Measurements from ENCODE around the gene FRMPD4. TPM values are rescaled to one million over a fixed set of nuclear protein-coding genes. Genes with fewer than 3 reads are reported as not detected.

FRMPD4 gene
- polyA plus RNA-seq, 1 donor, result 1.0 TPM

- no peak for DNase-seq
These were observed 233.8 kb downstream of the FRMPD4 start for GRCh38 chrX:12372111-12372510.

DNA sequence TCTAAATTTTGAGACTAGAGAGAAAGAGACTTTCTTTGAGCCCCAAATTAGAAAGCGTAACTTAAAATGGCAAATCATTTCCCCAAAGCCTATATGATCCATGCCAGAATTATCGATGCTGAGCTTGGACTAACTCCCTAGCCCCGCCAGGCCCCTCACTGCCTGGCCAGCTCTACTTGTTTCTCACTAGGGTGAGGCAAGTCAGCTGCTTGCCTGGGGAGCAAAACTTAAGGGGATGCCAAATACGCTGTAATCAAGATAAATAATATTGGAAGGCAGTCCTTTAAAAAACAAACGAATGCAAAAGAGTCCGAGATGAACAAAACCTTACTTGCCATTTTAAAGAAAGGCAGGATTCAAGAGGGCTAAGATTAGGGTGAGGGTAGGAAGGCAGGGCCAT lies 236.0 kb downstream of the FRMPD4 start:
- no peak for DNase-seq

DNA sequence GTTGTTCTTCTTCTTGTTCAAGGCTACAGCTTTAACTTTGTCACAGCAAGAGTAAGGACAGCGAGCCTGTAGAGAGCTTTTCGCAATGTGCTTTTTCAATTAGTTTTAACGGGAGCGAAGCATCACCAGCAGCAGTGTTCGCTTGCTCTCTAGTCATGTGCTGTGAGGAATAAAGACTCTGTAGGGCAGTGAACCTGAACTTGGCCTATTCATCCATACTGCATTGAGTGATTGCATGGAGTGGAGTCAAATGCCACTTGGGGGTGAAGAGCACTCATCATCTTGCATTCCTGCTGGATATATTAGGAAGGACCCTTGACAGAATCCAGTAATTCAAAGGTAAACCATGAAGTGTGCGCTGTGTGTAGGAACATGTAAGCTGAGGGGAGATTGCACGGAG lies 240.0 kb downstream of the FRMPD4 start:
- no peak for DNase-seq

DNA sequence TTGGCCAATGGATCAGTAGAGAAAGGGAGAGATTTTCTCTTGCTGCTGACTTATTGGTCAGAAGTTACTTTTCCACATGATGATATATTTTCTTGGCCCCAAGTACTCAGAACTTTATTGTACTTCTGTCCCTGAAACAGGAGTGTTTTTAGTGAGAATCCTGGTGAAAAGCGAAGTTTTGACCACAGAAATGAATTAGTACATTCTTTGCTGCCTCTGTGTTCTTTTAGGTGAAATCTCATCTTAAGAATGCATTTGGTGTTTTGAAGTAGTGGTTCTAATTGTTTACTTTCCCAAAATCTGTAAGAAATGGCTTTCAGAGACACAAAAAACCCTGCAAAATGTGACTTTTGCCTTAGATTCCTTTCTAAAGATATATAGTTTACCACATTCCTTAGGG lies 240.4 kb downstream of the FRMPD4 start:
- no peak for DNase-seq

DNA sequence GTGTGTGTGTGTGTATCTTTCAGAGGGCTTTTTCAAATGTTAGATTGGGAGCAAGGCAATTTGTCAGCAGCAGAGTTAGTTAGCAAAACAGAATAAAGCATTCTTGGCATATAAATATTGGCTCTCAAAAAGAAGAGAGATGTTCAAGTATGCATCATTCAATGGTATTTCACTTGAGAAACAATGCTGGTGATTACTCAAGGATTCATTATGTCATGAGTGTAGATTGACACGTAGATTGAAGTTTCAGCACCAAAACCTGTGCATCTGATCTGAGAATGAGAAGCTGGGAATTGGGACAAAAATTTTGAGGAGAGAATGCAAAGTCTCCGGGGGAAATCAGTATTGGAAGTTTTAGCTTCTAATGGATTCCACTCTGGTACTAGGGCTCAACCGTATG lies 241.4 kb downstream of the FRMPD4 start:
- DNase-seq, result no peak

GRCh38 chrX:12383196-12383595 lies 244.9 kb downstream of the FRMPD4 start:
- DNase-seq, result no peak

GRCh38 chrX:12390301-12390700 lies 252.0 kb downstream of the FRMPD4 start:
- no peak for DNase-seq

DNA sequence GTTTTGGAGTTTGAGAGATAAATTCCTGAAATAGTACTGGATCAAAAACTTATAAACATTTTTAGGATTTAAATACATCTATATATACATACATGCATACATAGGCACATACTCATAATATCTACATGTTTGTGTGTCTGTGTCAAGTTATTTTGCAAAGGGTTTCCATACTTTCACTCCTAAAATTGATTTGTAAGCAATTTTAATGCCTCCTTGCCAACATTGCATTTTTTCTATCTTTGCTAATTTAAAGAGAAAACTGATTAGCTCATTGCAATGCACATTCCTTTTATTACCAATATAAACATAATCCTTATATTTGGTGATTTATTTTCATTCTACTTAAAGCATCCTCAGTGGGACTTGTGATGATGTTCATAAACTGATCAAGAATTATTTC lies 258.3 kb downstream of the FRMPD4 start:
- DNase-seq, result no peak

GRCh38 chrX:12400218-12400617 lies 261.9 kb downstream of the FRMPD4 start:
- no peak for DNase-seq

DNA sequence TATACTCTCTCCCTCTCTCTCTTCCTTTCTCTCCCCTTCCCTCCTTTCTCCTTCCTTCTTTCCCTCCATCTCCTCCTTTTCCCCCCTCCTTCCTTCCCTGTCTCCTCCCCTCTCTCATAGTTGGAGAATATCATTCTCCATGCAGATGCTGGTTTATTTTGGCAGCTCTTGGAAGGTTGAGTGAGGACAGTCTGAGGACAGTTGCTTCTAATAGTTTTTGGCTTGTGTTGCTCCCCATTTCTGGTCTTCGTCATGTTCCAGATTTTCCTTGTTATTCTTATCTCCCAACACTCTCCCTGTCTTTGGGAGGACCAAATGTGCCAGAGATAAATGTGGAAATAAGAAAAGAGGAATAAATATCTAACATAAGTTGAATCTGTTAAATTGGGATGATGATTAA lies 263.0 kb downstream of the FRMPD4 start:
- DNase-seq, result no peak

GRCh38 chrX:12403474-12404082 lies 265.3 kb downstream of the FRMPD4 start:
- DNase-seq, result no peak

DNA sequence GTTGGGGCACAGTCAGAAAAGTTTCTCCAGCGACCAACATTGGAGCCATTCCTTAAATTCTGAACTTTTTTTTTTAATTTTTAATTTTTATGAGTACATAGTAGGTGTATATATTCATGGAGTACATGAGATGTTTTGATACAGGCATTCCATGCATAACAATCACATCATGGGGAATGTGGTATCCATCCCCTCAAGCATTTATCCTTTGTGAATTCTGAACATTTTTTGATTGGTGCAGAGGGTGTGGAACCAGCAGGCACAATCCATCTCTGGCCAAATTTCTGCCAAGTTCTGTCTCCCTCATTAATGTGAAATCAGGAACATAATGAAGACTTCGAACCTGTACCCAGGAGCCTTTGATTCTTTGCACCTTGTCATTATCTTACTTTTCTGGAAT lies 267.0 kb downstream of the FRMPD4 start:
- no peak for DNase-seq

DNA sequence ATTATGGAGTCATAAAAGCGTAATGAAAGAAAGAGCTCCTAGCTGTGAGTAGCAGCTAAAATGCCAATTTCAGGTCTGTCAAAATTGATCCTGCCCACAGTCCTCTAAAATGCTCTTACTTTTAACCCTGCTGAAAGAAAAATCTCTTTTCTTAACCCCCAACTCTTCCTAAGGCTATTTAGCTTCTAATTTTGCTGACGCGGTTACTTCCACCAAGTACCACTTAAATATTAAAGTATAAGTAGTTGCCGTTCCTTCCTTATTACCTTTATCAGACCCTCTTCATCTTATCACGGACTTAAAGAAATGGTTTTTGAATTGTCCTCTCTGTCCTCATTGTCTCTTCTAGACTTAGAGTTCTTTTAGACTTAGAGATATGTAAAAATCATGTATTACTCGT lies 272.2 kb downstream of the FRMPD4 start:
- DNase-seq, result no peak

- no peak for DNase-seq
These were observed 273.6 kb downstream of the FRMPD4 start for GRCh38 chrX:12411831-12412230.

- DNase-seq, result no peak
These were observed 274.3 kb downstream of the FRMPD4 start for GRCh38 chrX:12412561-12412960.

DNA sequence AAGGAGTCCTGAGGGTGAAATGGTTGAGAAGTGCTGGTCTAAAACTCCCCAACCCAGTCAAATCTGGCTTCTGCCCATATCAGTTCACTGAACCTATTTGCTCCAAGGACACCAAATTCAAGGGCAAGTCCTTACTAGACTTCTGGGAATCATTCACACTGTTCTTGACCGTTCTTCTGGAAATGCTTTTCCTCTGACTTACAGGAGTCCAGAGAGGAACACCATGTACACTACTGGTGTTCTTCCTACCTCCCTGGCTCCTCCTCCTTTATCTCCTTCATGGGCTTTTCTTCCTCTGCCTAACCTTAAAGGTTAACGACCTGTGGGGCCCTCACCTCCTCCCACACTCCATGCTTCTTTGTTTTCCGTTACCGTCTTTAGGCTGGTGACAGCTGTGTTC lies 281.3 kb downstream of the FRMPD4 start:
- DNase-seq, result no peak

GRCh38 chrX:12421918-12422317 lies 283.6 kb downstream of the FRMPD4 start:
- no peak for DNase-seq

DNA sequence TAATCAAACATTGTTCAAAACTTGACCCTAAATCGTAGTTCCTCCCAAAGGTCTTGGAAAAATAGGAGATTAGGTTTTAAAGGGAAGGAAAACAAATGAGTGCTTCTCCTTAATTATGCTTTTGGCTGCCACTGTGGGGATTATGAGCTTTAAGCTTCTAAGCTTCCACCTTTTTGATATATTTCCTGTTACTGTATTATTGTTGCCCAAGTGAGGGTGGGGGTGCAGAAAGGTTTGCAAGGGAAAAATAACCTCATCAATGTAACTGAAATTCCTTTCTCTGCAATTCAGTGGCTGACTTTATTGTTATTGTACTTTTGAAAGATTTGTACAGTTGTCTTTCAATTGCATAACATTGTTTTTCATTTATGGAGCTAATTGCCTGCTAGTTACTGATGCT lies 285.1 kb downstream of the FRMPD4 start:
- no peak for DNase-seq

GRCh38 chrX:12425496-12425895 lies 287.2 kb downstream of the FRMPD4 start:
- no peak for DNase-seq

GRCh38 chrX:12426420-12426819 lies 288.1 kb downstream of the FRMPD4 start:
- DNase-seq, result no peak

DNA sequence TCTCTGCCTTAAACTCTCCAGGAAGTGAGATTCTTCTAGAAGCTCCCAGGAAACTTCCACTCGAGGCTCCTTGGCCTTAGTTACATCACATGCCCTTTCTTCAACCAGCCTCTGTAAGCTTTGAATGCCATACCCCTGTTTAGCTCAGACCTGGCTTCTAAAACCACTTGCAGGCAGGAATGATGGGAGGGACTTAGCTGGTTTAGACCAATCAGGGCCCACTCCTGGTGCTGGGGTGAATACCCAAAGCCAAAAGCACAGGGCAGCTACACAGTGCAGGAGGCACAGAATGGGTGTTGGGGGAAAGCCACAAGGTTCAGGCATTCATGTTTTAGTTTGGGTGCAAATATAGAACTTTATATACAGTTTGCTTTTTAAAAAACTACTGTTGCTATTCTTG lies 296.2 kb downstream of the FRMPD4 start:
- no peak for DNase-seq

- no peak for DNase-seq
These were observed 301.1 kb downstream of the FRMPD4 start for GRCh38 chrX:12439416-12439815.

DNA sequence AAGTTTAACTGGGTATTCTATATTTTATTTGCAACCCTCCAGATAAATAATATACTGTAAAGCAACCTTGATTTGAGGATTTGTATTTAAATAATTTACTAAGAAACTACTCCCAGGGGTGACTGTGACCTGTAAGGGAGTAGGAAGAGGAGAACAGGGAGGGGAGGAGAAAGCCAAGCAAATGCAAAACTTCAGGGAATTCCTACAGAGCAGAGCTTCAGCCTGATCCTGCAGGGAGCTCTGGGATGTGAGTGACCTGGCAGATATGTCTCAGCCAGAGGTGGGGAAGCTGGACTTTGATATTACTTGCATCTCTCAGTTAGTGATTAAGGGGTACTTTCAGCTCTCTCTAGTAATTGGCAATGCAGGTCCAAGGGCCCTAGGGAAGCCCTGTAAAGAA lies 302.0 kb downstream of the FRMPD4 start:
- DNase-seq, result no peak

- no peak for DNase-seq
These were observed 303.3 kb downstream of the FRMPD4 start for GRCh38 chrX:12441381-12442128.

Measured in hindlimb muscle (tissue), 1 donor.